ENCODE results near the gene RUSC1.
"Not testable (repeated sequence)": the region's sequence is repeated elsewhere in the genome, so short reads cannot be mapped to it uniquely, and the experiment has no call there.

The RUSC1 gene, protein sequence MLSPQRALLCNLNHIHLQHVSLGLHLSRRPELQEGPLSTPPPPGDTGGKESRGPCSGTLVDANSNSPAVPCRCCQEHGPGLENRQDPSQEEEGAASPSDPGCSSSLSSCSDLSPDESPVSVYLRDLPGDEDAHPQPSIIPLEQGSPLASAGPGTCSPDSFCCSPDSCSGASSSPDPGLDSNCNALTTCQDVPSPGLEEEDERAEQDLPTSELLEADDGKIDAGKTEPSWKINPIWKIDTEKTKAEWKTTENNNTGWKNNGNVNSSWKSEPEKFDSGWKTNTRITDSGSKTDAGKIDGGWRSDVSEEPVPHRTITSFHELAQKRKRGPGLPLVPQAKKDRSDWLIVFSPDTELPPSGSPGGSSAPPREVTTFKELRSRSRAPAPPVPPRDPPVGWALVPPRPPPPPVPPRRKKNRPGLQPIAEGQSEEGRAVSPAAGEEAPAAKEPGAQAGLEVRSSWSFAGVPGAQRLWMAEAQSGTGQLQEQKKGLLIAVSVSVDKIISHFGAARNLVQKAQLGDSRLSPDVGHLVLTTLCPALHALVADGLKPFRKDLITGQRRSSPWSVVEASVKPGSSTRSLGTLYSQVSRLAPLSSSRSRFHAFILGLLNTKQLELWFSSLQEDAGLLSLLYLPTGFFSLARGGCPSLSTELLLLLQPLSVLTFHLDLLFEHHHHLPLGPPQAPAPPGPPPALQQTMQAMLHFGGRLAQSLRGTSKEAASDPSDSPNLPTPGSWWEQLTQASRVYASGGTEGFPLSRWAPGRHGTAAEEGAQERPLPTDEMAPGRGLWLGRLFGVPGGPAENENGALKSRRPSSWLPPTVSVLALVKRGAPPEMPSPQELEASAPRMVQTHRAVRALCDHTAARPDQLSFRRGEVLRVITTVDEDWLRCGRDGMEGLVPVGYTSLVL

DNA sequence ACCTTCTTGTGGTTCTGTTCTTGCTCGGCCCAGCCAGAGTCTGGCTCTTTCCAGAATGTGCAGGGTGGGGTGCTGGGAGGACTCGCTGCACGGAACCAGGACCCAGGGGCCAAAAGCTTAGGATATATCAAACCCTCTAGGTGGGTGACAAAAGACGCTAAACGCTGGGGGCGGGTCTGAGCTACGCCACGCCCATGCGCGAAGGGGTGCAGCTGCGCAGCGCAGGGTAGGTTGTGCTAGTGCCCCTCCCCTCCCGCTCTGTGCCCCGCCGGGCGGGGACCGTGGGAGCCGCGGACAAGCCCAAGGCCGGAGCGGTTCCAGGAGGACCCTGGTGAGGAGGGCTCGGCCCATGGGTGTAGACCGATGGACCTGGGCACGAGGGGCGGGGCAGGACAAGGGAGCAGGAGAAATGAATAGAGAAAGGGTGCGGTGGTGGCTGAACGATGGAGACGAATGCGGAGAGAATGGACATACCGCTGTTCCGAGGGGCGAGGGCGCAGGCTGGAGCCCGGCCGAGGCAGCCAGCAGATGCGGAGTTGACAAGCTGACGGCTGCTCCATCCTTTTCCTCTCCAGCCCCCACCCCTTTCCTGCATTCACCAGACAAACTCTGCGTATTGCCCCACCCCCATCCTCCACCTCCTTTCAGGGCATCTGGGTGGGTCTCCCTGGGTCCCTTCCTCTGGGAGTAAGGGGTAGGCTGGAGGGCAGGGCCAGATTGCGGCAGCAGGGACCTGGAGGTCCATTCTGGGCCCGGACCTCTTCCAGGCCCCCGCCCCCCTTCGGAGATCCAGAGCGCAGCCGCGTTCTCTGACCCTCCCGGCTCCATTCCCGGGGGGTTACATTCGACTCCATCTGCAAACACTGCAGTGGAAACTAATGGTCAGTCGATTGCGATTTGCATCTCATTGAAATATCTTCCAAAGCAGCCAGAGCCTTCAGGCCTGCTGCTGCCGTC lies at the start of gene RUSC1:
Gene RUSC1, plus strand, starts transcription at position 234 of the 957 bp plus-strand sequence. CDS start 880 bp downstream, outside the sequence.
- DNase-seq: peak; percentile 82

DNA sequence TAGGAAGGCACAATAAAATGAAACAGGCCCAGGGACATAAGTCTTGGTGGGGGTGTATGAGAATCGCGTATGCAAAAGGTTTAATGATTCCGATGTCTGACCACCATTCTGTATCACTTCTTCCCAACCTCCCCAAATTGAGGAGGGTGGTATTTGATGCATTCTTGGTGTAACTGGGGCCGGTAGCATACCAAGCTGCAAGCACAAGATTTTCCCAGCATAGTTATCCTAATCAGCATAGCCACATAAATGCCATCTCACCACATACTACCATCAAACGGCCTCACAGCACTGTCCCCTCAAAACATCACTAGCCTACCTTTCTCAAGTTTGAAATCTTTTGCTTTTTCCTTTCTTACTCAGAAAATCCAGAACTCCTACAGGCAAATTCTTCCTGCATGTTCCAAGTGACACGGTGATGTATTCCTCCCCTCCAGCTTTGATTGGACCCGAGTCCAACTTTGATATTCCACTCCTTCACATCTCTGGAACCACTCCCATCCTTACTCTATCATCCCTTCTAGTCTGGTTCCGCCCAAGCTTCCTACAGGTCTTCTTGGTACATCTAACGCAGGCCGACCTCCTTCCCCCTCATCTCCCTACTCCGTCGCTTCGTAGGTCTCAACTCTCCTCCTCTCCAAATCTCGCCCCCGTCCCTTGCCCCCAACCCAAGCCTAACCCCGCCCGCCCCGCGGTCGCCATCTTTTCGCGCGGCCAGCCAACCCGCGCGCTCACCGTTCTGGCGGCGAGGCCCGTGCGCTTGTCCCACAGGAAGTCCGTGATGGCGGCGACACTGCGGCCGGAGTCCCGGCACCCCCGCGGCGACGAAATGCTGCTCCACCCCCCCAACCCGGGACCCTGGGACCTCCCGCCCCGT lies 48.0 kb upstream of the RUSC1 start:
- peak; percentile 85 for DNase-seq

DNA sequence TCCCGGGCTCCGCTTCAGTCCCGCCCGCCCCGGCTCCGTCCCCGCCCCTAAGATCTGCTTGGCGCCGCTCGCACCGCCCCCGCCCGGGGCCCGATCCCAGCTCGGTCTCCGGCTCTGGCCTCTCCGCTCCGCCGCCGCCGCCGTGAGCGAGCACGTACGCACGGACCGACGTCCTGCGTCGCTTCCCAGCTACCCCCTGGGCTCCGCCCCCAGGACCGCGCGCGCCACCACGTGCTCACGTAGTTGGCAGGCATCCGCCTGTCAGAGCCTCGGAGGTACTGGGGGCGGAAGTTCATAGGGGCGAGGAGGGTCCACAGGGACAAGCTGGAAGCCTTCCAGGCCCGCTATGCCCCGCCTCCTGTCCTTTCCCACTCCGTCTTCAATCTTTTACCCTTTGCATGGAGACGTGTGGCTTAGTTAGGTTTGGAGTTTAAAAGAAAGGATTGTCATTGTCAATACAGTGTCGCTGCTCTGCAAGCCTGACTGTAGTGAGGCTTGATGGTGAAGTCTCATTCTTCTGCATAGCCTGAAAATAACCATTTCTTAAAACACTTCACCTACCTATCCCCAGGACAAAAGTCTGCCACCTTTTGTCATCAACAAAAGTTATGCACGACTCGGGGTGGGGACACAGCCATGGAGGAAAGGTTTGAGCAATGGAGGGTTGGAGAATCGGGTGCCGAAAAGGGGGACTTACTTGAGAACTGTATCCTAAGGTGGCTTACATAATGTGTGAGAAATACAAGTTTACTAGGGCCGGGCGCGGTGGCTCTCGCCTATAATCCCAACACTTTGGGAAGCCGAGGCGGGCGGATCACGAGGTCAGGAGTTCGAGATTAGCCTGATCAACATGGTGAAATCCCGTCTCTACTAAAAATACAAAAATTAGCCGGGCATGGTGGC lies 47.1 kb upstream of the RUSC1 start, which contains the start of gene CLK2:
Gene CLK2, minus strand, starts transcription at position 162 of the 903 bp plus-strand sequence. CDS start 2,527 bp downstream, outside the sequence.
- DNase-seq: peak; percentile 95

DNA sequence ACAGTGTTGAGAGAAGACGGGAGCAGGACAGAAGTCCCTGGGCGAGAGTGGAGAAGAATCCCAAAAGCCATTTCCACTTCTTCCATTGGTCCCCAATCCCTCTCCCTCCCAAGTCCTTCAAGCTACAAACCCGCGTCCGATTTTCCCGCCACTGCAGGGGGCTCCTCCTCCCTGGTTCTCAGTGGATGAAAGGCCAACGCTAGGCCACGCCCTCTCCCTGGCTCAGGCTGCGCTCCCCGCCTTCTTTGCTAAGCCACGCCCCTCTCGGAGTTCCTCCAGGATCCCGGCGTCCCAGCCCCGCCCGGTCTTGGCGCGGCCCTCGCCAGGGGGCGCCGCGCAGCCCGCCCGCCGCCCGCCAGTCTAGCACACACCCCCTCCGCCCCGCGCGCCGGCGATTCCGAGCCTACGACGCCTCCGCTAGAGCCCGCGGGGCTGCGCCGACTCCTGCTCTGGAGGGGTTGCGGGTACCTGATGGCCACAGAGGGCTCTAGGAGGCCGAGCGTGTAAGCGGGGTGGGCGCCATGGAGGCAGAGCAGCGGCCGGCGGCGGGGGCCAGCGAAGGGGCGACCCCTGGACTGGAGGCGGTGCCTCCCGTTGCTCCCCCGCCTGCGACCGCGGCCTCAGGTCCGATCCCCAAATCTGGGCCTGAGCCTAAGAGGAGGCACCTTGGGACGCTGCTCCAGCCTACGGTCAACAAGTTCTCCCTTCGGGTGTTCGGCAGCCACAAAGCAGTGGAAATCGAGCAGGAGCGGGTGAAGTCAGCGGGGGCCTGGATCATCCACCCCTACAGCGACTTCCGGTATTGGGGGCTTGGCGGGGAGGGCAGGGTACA lies 43.4 kb upstream of the RUSC1 start, which contains the start of gene HCN3:
Gene HCN3, plus strand, starts transcription at position 394 of the 832 bp plus-strand sequence. Its CDS starts 128 bp downstream, at position 522.
- DNase-seq: peak; percentile 98

DNA sequence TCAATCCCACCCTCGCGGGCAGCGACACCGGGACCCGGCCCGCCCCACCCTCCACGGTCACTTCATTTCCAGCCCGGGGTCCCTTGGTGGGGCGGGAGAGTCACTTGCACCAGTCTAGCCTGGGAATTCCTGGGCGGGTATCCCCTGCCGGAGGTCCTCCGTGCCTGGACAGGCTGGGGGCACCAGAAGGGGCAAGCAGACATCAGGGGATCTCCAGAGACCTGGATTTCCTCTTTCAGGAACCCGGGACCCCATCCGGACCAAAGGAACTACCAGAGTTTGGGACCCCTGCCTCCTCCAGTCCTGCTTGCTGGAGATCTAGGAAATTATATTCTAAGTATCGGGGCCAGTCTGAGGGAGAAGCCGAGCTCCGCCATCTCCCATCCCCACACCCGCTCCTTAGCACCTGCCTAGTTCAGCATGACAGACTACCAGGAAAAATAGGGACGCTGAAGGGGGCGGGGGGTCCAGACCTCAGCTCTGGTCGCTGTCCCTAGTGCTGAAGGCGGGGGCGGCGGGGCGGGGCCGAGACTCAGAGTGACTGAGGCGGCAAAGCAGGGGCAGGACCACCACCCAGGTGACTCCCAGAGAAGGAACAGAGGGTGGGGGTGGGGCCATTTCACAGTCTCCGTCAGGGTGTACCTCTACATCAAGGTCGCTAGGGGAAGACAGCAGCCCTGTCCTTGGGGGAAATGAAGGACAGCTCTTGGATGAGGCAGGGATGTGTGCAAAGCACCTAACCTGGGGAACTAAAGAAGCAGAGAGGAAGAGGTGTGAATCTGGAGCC lies 42.6 kb upstream of the RUSC1 start:
- DNase-seq: peak; percentile 61

DNA sequence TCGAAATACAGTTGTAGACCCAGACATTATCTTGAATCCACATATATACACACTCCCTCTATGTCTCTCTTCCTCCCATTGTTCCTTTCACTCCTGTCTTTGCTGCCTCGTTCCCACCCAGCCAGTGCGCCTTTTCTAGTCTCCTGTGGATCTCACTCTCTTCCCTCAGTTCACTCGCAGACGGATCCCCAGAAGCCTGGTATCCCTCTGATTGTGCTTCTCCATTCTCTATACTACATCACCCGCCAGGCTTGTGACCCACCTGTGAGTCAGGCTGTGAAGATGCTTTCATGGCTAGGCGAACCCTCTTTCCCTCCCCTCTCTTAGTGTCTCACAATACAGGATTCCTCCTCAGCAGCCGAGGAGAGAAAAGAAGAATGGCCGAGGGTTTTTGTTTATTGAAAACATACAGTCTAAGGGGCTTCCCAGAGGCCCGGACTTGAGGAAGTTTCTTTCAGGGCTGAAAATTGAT lies 42.0 kb upstream of the RUSC1 start:
- no peak for DNase-seq

DNA sequence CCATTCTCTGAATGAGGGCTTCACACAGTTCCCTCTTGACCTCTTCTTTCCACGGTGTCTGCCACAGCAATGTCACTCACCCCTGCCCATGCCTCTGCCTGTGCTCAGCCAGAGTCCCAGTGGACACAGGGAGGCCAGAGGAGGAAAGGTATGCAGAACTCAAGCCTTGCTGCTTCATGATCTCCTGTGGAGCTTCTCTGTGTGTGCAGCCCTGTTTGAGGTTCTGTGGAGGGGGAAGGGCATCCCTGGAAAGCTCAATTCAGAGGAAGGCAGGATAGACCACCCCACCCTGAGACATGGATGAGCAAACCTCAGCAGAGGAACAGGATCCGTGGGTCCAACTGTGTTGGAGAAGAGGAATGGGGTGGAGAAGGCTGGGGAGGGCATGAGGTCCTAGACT lies 41.4 kb upstream of the RUSC1 start:
- no peak for DNase-seq

DNA sequence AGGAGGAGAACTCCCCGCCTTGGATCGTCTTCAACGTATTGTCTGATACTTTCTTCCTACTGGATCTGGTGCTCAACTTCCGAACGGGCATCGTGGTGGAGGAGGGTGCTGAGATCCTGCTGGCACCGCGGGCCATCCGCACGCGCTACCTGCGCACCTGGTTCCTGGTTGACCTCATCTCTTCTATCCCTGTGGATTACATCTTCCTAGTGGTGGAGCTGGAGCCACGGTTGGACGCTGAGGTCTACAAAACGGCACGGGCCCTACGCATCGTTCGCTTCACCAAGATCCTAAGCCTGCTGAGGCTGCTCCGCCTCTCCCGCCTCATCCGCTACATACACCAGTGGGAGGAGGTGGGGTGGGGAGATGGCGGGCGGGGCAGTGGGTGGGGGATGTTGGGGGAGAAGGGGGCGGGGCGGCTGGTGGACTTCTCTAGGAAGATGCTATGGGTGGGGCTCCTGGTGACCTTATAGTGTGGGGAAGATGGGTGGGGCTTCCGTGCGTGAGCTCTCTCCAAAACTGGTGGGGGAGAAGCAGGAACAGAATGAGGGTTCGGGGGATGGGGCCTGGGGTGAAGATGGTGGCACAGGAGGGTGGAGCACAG lies 38.1 kb upstream of the RUSC1 start:
- no peak for DNase-seq

DNA sequence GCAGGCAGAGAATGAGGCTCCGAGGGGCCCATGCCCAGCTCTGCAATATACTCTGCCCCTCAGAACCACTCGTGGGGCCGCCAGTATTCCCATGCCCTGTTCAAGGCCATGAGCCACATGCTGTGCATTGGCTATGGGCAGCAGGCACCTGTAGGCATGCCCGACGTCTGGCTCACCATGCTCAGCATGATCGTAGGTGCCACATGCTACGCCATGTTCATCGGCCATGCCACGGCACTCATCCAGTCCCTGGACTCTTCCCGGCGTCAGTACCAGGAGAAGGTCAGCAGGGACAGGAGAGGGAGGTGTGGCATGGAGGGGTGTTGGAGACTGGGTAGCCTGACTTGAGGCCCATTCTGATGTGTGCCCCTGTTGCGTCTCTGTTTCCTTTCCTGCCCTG lies 36.2 kb upstream of the RUSC1 start:
- no peak for DNase-seq

DNA sequence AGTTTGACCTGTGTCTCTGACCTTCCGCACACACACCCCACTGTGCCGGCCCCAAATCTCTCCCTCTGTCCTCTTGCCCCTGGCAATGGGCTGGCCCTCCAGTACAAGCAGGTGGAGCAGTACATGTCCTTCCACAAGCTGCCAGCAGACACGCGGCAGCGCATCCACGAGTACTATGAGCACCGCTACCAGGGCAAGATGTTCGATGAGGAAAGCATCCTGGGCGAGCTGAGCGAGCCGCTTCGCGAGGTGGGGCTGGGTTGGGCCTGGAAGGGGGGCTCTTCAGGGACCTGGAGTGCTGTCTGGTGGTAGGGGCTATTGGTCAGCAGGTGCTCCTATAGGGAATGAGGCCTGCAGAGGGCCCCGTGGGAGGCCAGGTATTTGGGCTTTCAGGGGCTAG lies 35.6 kb upstream of the RUSC1 start:
- DNase-seq: no peak

DNA sequence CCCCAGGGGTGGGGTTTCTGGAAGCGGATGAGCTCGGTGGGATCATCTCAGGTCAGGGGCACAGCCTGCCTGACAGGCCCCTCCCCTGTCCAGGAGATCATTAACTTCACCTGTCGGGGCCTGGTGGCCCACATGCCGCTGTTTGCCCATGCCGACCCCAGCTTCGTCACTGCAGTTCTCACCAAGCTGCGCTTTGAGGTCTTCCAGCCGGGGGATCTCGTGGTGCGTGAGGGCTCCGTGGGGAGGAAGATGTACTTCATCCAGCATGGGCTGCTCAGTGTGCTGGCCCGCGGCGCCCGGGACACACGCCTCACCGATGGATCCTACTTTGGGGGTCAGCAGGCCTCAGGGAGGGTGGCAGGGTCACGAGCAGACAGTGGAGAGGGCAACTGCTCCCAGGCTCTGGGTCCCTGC lies 35.1 kb upstream of the RUSC1 start:
- DNase-seq: no peak

DNA sequence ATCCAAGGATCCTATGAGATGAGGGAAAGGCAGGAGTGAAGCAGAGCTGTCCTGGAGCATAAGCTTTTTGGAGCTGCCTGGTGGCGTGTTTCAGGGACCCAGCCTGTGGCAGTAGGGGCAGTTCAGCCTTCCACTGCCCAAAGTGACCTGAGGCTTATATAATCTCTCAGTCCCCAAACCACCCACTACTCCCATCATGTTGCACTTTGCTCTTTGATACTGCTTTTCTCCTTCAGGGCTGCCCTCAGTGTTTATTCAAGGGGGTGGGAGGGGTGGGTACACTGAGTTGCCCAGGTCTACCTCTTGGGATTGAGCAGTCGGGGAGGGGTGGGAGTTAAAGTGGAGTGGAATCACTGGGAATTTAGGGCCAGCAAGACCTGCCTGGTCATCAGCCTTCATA lies 34.1 kb upstream of the RUSC1 start:
- no peak for DNase-seq

DNA sequence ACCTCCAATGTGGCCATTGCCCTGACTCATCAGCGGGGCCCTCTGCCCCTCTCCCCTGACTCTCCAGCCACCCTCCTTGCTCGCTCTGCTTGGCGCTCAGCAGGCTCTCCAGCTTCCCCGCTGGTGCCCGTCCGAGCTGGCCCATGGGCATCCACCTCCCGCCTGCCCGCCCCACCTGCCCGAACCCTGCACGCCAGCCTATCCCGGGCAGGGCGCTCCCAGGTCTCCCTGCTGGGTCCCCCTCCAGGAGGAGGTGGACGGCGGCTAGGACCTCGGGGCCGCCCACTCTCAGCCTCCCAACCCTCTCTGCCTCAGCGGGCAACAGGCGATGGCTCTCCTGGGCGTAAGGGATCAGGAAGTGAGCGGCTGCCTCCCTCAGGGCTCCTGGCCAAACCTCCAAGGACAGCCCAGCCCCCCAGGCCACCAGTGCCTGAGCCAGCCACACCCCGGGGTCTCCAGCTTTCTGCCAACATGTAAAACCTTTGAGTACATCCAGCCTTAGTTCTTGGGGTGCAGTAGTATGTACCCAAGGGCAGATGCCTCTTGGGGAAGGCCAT lies 32.6 kb upstream of the RUSC1 start:
- no peak for DNase-seq

DNA sequence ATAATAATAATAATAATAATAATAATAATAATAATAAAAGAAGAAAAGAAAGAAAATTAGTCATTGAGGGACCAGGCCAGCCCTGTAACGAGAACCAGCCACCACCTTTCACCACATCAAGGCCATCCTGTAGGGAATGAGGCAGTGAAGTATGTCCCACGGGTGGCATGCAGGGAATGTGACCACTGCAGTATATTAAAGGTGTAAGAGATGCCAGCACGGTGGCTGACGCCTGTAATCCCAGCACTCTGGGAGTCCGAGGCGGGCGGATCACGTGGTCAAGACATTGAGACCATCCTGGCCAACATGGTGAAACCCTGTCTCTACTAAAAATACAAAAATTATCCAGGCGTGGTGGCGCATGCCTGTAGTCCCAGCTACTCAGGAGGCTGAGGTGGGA lies 29.7 kb upstream of the RUSC1 start:
- DNase-seq: not testable (repeated sequence)

DNA sequence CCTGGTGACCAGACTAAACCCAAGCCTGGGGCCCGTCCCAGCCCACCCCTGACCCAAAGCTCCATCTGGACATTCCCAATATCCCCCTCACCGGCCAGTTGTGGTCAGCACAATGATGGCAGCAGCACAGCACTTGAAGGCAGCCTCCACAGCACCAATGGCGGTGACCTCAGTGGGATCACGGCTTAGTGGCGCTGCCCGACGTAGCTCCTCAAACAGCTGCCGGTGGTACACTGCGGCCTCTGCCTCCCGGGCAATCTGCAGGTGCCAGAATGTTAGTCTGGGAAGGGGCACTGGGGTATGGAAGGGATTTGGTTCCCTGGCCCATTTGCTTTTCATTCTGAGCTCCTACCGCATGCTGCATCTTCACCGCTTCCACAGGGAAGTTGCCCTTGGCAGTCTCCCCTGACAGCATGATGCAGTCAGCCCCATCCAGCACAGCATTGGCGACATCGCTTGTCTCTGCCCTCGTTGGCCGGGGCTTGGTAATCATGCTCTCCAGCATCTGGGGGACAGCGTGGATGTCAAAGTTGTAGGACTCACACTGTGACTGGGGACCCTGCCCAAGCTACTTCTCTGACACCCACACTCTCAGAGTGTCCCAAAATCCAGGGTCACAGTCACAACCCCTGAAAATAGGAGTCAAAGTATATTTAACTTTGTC lies 27.5 kb upstream of the RUSC1 start:
- no peak for DNase-seq

DNA sequence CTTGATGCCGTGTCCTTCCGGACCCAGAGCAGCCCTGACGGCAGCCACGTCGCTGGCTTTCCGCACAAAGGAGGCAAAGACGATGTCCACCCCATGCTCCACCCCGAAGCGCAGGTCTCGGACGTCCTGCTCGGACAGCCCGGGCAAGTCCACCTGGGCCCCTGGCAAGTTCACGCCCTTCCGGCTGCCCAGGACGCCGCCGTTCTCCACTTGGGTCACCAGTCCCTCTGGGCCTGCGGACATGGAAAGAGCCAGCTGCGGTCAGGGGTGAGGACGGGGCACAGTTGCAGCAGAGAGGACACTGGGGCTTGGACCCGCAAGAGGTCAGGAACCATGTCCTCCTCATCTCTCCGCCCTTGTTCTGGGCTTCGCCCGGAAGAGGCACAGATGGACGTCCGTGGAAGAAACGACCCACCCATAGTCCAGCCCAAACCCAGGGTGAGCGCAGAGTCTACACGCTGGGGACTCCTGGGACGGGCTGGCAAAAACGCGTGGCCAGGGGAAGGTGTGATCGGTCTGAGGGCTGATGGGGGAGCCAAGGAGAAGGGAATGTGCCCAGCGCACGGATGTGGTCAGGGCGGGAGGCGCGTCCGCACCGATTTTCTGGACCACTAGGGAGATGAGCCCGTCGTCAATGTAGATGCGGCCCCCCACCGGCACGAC lies 26.0 kb upstream of the RUSC1 start:
- no peak for DNase-seq

Data from NCI-H2227 treated with DMSO at 0.1 percent for 48 hours (cell line).